ENCODE measurements around the gene GFPT2. TPM values are rescaled to one million over a fixed set of nuclear protein-coding genes. Genes with fewer than 3 reads are reported as not detected.

Gene GFPT2
- total RNA-seq = 10 to 100 TPM in 1 of 2 experiments, 1 to 10 TPM in 1; 9.5 to 10.1 TPM

DNA sequence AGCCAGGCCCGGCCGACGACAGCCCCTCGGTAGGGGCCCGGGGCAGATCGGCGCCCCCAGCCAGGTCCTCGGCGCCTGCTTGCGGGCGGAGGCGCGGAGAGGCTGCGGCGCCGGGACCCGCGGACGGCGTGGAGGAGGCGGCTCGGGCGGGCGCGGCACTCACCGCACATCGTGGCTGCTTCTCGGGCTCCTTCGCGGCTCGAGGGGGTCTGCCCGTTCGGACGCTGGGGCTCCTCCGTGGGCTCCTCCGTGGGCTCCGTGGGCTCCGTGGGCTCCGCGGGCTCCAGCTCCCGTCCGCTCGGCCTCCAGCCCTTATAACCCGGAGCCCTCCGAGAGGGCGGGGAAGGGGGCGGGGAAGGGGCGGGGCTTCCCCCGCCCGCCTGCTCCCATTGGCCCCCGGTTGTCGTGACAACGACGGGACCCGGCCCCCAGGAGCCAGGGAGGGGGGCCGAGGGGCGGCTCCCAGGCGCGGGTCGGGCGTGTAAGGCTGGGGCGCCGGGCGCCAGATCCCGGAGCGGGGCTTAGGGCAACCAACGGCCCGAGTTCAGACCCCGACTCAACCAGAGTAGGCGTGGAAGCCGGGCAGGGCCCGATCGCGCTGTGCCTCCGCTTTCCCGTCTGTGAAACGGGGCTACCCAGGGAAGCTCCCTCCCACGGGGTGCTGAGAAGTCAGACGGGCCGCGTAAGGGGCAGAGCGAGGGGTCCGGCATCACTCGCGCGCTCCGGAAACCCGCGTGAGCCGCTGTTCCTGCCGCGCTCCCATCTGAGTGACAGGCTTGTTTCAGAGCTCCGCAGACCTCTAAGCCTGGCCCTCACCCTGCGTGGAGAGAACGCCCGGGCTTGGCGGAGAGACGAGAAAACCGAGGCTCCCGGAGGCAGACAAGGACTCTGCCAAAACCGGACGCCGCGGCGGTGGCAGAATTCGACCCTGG is at the start of gene GFPT2:
TSS of gene GFPT2 (minus strand) at position 289 of the 932 bp plus-strand sequence. CDS start at position 170, 119 bp downstream.
- Mint-ChIP-seq H3K36me3 (no peaks in the 10 kb centered on the region), H3K27me3 (peaks cover 51% of the 10 kb centered on the region), H3K27ac (no peak within 1 kb of the TSS), H3K9me3 (no peaks in the 10 kb centered on the region), H3K4me1 (no peaks in the 10 kb centered on the region), H3K4me3 (peak within 1 kb of the TSS; percentile 70)
- DNase-seq (peak; percentile 80), ATAC-seq (ENCODE audit: low read depth) (peak; percentile 84)
- POLR2A ChIA-PET = interaction anchor here (0.7 kb wide), 2 partner anchors 142 to 266 kb away, joined by 3 read pairs; no protein-coding TSS in a partner anchor

DNA sequence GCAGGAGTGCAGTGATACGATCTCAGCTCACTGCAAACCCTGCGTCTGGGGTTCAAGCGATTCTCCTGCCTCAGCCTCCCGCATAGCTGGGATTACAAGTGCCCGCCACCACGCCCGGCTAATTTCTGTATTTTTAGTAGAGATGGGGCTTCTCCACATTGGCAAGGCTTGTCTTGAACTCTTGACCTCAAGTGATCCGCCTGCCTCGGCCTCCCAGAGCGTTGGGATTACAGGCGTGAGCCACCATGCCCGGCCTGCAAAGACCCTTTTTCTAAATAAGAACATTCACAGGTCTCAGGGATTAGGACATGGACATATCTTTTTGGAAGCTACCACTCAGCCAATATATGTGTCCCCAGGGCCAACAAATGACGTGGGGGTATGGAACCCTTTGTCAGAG is 49.6 kb upstream of the GFPT2 start:
- H3K27me3 Mint-ChIP-seq = peaks cover 12% of the 10 kb centered on the region
- POLR2A ChIA-PET = no interaction called here

DNA sequence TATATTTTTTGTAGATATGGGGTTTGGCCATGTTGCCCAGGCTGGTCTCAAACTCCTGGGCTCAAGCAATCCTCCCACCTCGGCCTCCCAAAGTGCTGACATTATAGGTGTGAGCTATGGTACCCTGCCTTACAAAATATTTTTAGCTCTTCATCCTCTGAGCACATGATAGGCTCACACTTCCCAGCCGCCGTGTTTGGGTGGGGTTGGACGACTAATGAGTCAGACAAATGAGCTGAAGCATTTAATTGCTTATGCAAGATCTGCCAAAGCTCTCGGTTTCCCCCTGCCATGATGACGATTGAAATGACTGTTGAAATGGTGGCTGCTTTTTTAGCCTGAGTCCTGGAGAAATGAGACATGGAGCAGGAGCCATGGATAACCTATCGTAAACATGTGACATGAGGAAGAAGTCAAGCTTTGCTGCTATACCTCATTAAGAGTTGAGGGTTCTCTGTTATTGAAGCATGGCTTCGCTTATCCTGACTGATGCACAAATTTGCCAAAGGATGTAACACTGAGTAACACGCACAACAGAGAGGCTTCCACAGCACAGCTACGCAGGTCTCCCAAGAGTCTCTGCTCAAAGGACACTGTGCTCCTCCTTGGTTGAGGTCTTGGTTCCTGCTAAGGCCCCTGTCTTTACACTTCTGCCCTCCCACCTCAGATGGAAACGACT is 48.2 kb upstream of the GFPT2 start:
- H3K4me1 Mint-ChIP-seq = no peaks in the 10 kb centered on the region
- H3K36me3 Mint-ChIP-seq = no peaks in the 10 kb centered on the region
- ATAC-seq (ENCODE audit: low read depth) = no peak
- POLR2A ChIA-PET = no interaction called here
- no peak overlapping the region for H3K27ac Mint-ChIP-seq
- DNase-seq = no peak
- H3K27me3 Mint-ChIP-seq = peaks cover 11% of the 10 kb centered on the region
- no peak overlapping the region for H3K4me3 Mint-ChIP-seq
- H3K9me3 Mint-ChIP-seq = no peaks in the 10 kb centered on the region

More for the DNA sequence above, 49.6 kb upstream of the GFPT2 start:
- Mint-ChIP-seq H3K36me3 (no peaks in the 10 kb centered on the region), H3K9me3 (no peaks in the 10 kb centered on the region), H3K27ac (no peak overlapping the region), H3K4me3 (no peak overlapping the region), H3K4me1 (no peaks in the 10 kb centered on the region)
- no peak for DNase-seq
- no peak for ATAC-seq (ENCODE audit: low read depth)

DNA sequence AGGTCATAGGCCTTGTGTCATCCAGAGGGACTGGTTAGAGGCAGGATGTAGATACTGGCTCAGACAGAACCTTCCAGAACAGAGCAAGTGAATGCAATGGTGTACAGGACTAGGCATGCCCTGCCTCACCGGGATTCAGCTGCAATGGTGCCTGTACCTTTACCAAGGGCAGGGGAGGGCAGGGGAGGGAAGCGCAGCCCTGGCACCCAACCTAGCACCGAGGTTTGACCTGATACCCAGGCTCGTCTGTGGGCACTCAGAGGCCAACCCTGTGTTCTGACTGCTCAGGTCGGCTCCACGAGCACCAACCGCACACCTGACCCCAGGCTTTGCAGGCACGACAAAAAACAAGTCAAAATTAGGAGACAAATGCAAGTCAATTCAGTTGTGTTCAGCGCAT is 47.3 kb upstream of the GFPT2 start:
- no peak for ATAC-seq (ENCODE audit: low read depth)
- Mint-ChIP-seq H3K27me3 (peaks cover 5% of the 10 kb centered on the region), H3K4me3 (no peak overlapping the region), H3K27ac (no peak overlapping the region), H3K4me1 (no peaks in the 10 kb centered on the region), H3K9me3 (no peaks in the 10 kb centered on the region), H3K36me3 (no peaks in the 10 kb centered on the region)
- POLR2A ChIA-PET = no interaction called here
- DNase-seq = no peak

DNA sequence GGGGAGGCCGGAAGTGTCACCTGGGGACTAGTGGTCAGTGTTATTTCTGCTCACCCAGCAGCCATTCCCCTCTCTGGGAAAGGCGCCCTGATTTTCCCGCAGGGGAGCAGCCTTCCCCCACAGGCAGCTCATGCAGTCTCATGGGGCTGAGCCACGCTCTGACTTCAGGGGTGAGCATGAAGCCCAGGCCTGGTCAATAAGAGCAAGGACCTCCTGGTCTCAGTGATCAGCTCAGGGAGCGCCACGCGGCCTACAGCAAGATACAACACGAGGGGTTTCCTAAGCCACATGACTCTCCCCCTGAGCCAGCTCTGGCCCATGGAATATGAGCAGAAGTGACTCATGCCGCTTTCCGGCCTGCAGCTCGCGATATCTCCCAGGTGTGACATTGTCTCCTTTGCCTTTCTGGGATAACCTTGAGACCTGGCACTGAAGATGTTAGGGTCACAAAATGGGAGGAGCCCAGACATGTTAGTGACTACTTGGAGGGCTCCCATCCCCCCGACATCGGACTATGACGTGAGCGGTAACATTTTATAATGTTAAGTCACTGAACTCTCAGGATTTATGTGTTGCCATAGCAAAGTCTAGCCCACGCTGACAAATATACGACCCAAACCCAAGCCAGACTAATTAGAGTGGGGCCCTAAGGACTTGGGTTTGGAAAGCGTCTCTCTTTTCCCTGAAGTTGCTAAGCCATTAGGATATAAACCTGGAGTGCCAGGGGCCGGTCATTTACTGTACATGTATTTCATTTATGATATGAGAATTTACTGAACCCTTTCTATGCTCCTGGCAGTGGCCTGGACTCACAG is 46.5 kb upstream of the GFPT2 start:
- no peak for DNase-seq
- Mint-ChIP-seq H3K4me1 (no peaks in the 10 kb centered on the region), H3K36me3 (no peaks in the 10 kb centered on the region), H3K9me3 (no peaks in the 10 kb centered on the region), H3K27me3 (no peaks in the 10 kb centered on the region), H3K27ac (no peak overlapping the region), H3K4me3 (no peak overlapping the region)
- no peak for ATAC-seq (ENCODE audit: low read depth)
- POLR2A ChIA-PET = no interaction called here

DNA sequence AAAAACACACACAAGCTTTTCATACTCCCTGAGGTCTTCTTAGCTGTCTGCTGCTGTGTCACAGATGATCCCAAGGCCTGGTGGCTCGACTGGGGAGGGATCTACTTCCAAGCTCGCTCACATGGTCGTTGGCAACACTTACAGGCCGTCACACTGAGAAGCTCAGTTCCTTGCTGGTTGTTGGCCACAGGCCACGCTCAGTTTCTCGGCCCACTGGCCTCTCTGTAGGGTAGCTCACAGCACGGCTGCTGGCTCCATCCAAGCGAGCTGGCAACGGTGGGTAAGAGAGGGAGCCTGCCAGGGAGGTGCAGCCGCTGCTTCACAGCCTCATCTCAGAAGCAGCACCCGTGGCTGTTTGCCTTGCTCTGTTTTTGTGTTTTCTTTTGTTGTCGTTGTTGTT is 43.8 kb upstream of the GFPT2 start:
- Mint-ChIP-seq H3K36me3 (no peaks in the 10 kb centered on the region), H3K9me3 (no peaks in the 10 kb centered on the region), H3K27ac (no peak overlapping the region), H3K4me3 (no peak overlapping the region), H3K27me3 (no peaks in the 10 kb centered on the region), H3K4me1 (no peaks in the 10 kb centered on the region)
- DNase-seq (no peak), ATAC-seq (ENCODE audit: low read depth) (no peak)
- POLR2A ChIA-PET = no interaction called here

DNA sequence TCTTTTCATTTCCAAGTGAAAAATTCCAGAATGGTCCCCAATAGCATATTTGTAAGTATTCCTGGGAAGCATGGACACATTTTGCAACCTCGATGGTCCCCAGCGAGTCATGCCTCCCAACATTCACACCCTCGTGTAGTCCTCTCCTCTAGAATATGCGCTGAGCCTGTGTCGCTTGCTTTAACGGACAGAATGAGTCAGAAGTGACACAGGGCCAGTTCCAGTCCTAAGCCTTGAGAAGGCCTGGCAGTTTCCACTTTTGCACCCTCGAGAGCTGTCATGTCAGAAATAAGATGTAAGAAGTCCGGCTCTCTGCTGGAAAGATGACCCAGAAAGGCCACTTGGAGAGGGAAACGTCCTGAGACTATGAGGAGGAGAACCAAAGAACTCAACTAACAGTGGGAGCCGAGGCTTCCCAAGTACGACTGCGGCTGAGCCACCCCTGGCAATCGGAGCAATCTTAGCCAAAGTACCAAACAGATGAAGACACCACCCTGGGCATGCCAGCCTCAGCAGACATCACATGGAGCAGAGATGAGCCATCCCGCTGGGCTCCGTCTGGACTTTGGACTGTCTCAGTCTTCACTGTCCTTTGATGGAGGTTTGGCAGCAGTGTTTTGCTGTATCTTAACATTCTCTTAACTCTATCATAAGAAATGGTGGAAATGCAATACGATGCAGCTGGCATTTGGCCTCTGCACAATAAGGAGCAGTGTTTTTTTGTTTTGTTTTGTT is 42.6 kb upstream of the GFPT2 start:
- DNase-seq (no peak), ATAC-seq (ENCODE audit: low read depth) (no peak)
- Mint-ChIP-seq H3K9me3 (no peaks in the 10 kb centered on the region), H3K27ac (no peak overlapping the region), H3K4me3 (no peak overlapping the region), H3K4me1 (no peaks in the 10 kb centered on the region), H3K27me3 (no peaks in the 10 kb centered on the region), H3K36me3 (no peaks in the 10 kb centered on the region)
- POLR2A ChIA-PET = no interaction called here

DNA sequence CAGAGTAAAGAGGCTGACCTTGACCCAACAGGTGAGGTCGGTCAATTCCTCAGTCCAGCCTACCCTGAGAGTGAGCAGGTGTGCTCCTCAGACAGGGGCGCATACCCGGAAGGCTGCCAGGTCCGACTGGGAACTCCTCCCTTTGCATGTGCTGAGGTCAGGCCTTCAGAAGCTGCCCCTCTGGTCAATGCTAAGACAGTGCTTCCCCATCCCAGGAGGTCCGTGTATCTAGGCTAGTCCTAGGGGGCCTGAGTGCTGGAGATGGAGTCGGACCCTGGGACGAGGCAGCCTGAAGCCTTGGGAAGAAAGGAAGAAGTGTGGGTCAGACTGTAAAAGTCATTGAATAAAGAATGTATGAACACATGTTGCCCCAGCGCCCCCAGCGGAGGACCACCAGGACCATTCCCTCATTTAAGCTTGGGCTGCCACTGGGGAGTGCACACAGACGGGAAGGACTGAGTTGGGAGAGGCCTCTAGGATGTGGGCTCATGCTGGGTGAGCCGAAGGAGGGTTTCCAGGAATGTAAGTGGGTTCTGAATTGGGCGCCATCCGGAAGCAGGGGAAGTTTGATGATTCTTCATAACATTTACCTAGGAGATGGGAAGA is 41.0 kb upstream of the GFPT2 start:
- Mint-ChIP-seq H3K36me3 (no peaks in the 10 kb centered on the region), H3K27me3 (no peaks in the 10 kb centered on the region), H3K9me3 (no peaks in the 10 kb centered on the region), H3K4me3 (no peak overlapping the region), H3K27ac (no peak overlapping the region), H3K4me1 (no peaks in the 10 kb centered on the region)
- DNase-seq (no peak), ATAC-seq (ENCODE audit: low read depth) (no peak)
- POLR2A ChIA-PET = no interaction called here

DNA sequence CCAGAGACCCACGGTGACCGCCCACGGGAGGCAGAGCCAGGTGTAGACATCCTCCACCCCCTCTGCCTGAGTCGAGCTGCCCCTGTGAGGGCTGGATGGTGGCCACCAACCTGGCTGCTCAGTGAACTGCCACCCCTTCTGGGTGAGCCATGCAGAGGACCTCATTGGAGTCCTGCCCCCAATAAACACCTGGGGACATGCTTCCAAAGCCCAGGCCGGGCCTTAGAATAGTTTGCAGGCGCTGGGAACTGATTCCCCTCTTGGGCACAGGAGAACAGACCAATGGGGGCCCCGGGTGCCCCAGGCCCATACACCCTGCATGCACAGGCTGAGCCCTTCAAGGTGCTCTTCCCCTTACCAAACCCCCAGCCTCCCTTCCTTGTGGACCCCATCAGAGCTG is 38.1 kb upstream of the GFPT2 start:
- H3K27me3 Mint-ChIP-seq = no peaks in the 10 kb centered on the region
- H3K4me1 Mint-ChIP-seq = no peaks in the 10 kb centered on the region
- H3K4me3 Mint-ChIP-seq = no peak overlapping the region
- DNase-seq (no peak), ATAC-seq (ENCODE audit: low read depth) (no peak)
- POLR2A ChIA-PET = no interaction called here
- H3K9me3 Mint-ChIP-seq = no peaks in the 10 kb centered on the region
- no peak overlapping the region for H3K27ac Mint-ChIP-seq
- H3K36me3 Mint-ChIP-seq = no peaks in the 10 kb centered on the region

DNA sequence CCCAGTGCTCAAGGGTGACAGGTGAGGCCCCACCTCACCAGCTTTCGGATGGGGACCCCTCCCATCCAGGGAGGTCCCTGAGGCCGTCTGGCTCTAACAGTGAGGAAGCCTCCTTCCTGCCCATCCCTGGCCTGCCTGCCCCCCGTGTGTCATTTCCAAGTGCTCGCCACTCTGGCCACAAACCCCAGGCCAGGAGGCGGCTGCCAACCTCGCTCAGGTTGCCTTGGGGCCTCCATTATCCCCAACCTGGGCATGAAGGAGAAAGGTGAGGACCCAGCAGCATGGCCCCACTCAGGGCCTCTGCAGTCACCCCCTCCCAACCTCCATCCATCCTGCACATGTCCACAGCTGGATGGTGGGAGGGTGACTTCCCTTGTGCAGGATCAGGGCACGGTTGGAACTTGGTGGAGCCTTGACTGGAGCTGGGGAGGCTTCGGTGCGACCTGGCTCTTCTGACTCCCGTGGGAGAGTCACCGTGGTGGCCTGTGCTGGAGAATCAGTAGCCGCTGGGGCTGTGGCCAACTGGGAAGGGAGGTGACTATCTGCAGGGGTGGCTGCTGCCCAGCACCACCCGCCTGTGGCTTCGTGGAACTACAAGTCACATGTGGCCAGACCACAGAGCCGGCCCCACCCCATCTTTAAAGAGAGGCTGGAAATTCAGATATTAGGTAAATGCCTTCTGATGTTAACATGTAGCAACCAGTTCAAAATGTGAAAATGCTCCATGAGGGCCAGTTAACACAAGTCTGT is 37.5 kb upstream of the GFPT2 start:
- Mint-ChIP-seq H3K4me3 (no peak overlapping the region), H3K27ac (no peak overlapping the region), H3K27me3 (no peaks in the 10 kb centered on the region), H3K4me1 (no peaks in the 10 kb centered on the region), H3K36me3 (no peaks in the 10 kb centered on the region), H3K9me3 (no peaks in the 10 kb centered on the region)
- POLR2A ChIA-PET = no interaction called here
- DNase-seq (no peak), ATAC-seq (ENCODE audit: low read depth) (no peak)

DNA sequence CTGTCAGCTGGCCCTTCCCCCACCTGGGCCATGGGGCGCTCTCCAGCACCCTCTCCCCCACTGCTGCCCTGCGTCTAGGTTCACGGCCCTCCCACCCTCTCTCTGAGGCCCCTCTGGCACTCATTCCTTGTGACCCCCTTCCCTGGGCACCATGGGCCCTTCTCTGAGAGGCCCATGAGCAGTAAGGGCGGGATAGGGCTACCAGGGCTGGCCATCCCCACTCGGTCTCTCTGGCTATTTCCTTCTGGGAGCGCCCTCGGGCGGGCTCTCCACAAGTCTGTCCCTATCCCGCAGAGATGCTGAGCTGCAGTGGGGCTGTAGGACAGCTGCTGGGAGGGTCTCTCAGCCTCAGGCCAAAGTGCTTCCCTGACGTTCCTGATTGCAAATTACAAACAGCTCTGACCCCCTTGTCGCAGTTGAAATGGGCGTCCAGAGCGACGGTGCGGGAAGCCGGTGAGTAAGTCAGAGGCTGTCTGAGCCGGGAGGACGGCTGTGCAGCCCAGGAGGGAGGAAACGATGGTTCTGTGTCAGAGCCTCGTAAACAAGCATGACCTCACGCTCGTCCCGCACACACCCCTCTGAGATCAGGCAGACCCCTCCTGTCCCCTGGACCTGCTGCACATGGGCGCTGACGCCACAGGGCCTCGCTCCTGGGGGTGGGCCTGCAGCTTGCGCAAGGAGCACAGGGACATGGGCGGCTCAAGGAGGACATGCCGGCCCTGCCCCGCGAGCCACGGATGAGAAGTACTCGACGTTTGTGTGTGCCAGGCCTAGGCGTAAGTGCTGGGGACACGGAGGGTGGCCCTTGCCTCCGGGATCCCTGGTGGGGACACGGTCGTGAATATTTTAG is 36.3 kb upstream of the GFPT2 start:
- Mint-ChIP-seq H3K27me3 (peaks cover 2% of the 10 kb centered on the region), H3K4me1 (no peaks in the 10 kb centered on the region), H3K27ac (no peak overlapping the region), H3K4me3 (no peak overlapping the region), H3K36me3 (no peaks in the 10 kb centered on the region), H3K9me3 (no peaks in the 10 kb centered on the region)
- DNase-seq = no peak
- POLR2A ChIA-PET = no interaction called here
- ATAC-seq (ENCODE audit: low read depth) = no peak

Measured in activated naive CD8-positive, alpha-beta T cell treated with anti-CD3 and anti-CD28 coated beads, Interleukin-2, amount 10 ng/mL, durations not matched to agents 7 days and 5 days (primary cell).